ENCODE measurements around the gene FIGNL1.
"Not testable (repeated sequence)": the region's sequence is repeated elsewhere in the genome, so short reads cannot be mapped to it uniquely, and the experiment has no call there.

Gene FIGNL1

DNA sequence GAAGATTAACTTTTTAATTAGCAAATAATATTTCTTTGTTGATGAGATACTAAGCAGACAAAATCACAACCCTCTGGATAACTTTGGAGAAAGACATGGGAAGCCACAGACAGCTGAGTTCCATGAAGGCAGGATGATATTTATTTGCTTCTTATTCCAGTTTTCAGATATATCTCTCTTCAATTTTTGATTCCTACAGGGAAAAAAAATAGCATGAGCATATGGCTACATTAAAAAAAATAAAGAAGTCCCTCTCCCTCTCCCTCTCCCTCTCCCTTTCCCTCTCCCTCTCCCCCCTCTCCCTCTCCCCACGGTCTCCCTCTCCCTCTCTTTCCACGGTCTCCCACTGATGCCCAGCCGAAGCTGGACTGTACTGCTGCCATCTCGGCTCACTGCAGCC, 8.5 kb upstream of the FIGNL1 start:
- H3K27me3 ChIP-seq (ENCODE audit: control insufficient read depth in 1 of 2, insufficient read depth in 2 of 2, low read length in 2 of 2); H3K9ac ChIP-seq (ENCODE audit: low read depth in 1 of 2, low read length in 2 of 2); H3K4me3 ChIP-seq (ENCODE audit: low read depth in 1 of 2, low read length in 2 of 2); H3K27ac ChIP-seq (ENCODE audit: low read depth, low read length); H3K9me3 ChIP-seq (ENCODE audit: control insufficient read depth in 1 of 2, low read length in 2 of 2): not testable (repeated sequence)
- H3K36me3 ChIP-seq (ENCODE audit: control insufficient read depth in 1 of 2, insufficient read depth in 2 of 2, low read length in 2 of 2) = peaks cover 4 to 16% of the 10 kb centered on the region in 2 donors
- peaks cover 6 to 16% of the 10 kb centered on the region in 2 donors for H3K4me1 ChIP-seq (ENCODE audit: control insufficient read depth in 1 of 2, insufficient read depth in 2 of 2, low read length in 2 of 2)

DNA sequence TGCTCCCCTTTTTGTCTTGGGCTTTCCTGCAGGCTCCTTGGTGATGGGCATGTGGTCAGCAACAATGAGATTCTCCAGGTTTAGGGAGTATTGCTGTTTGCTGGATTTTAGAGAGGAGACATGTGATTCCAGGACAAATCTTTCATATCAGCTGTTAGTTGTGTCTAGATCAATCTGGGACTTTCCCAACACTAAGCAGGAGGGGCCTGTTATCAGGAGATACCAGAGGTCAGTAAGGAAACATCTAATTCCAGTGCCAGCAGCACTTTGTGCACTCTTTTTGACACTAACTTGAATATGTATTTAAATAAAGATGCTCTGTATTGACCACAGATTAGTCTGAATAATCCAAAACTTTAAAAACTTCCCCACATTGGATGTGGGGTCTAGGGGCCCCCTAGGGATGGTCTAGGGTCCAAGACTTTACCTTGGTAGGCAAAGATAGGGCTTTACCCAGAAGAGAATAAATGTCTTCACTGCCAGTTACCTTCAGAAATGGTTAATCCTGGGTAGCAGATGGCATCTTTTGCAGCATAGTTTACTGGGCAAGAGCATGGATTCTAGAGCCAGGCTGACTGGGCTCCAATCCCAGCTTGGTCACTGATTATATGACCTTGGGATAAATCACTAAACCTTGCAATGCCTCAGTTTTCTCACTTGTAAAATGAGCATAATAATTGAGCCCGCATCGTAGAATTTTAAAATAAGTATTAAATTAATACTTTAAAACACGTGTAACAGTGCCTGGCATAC, 6.4 kb upstream of the FIGNL1 start:
- no peaks in the 10 kb centered on the region for H3K9me3 ChIP-seq (ENCODE audit: control insufficient read depth in 1 of 2, low read length in 2 of 2)
- no peak overlapping the region for H3K4me3 ChIP-seq (ENCODE audit: low read depth in 1 of 2, low read length in 2 of 2)
- no peaks in the 10 kb centered on the region for H3K27me3 ChIP-seq (ENCODE audit: control insufficient read depth in 1 of 2, insufficient read depth in 2 of 2, low read length in 2 of 2)
- H3K9ac ChIP-seq (ENCODE audit: low read depth in 1 of 2, low read length in 2 of 2) = no peak overlapping the region
- peaks cover 6 to 16% of the 10 kb centered on the region in 2 donors for H3K4me1 ChIP-seq (ENCODE audit: control insufficient read depth in 1 of 2, insufficient read depth in 2 of 2, low read length in 2 of 2)
- H3K27ac ChIP-seq (ENCODE audit: low read depth, low read length) = no peak overlapping the region
- peaks cover 0 to 9% of the 10 kb centered on the region in 2 donors for H3K36me3 ChIP-seq (ENCODE audit: control insufficient read depth in 1 of 2, insufficient read depth in 2 of 2, low read length in 2 of 2)

DNA sequence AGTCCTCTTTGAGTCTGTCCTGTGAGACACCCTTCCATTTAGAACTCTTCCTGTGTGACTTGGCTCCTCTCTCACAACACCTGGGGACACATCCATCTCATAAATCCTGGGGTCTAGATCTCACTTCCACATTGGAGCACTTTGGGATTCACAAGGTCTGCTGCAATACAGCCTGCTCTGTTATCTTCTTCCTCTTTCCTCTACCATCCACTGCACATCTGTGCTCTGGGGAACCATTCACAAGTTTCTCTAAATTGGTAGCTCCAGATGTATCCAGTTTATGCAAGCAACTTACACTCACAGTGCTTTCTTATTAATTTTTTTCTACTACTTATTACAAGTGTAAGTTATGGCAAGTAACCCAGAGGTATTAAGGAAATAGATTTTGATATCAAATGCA, 5.5 kb upstream of the FIGNL1 start:
- H3K27ac ChIP-seq (ENCODE audit: low read depth, low read length) = no peak overlapping the region
- peaks cover 0 to 3% of the 10 kb centered on the region in 2 donors for H3K36me3 ChIP-seq (ENCODE audit: control insufficient read depth in 1 of 2, insufficient read depth in 2 of 2, low read length in 2 of 2)
- peaks cover 10 to 20% of the 10 kb centered on the region in 2 donors for H3K4me1 ChIP-seq (ENCODE audit: control insufficient read depth in 1 of 2, insufficient read depth in 2 of 2, low read length in 2 of 2)
- no peaks in the 10 kb centered on the region for H3K27me3 ChIP-seq (ENCODE audit: control insufficient read depth in 1 of 2, insufficient read depth in 2 of 2, low read length in 2 of 2)
- H3K9me3 ChIP-seq (ENCODE audit: control insufficient read depth in 1 of 2, low read length in 2 of 2) = no peaks in the 10 kb centered on the region
- H3K4me3 ChIP-seq (ENCODE audit: low read depth in 1 of 2, low read length in 2 of 2) = no peak overlapping the region
- H3K9ac ChIP-seq (ENCODE audit: low read depth in 1 of 2, low read length in 2 of 2) = no peak overlapping the region

DNA sequence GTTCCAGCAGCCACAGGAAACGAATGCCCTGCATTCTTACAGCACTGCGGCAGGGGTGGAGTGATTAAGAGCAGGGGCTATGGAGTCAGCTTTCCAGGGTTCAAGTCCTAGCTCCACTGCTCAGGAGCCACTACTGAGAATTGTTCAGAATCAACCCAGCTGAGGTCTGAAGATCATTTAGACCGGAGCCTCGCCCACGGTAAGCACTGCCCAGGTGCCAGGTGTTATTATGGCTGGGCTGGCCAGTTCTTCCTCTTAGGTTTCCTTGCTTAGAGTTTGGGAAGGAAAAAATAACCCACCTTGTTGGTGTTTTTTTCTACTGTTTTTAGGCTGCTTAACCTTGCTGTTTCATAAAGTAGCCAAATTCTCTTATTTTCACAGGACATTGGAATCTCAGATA, 4.8 kb upstream of the FIGNL1 start:
- peaks cover 0 to 3% of the 10 kb centered on the region in 2 donors for H3K36me3 ChIP-seq (ENCODE audit: control insufficient read depth in 1 of 2, insufficient read depth in 2 of 2, low read length in 2 of 2)

DNA sequence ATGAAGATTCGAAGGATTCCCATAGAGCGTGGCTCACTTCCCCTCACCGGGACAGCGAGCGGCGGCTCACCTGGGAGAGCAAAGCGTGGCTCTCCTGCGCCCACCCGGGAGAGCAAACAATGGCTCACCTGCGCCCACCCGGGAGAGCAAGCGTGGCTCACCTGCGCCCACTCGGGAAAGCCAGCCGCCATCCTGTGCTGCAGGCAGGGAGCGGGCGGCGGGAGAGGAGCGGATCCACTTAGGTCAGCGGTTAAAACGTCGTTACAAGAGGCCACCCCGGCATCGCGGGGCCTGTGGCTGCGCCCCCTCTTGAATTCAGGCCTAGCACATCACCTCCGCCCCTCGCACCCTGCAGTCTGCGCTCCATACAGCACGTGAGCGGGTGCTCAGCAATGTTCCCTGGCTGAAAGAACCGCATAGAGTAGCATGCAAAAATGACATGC, 461 bp upstream of the FIGNL1 start:
- peak overlapping the region; percentile 60 for H3K27ac ChIP-seq (ENCODE audit: low read depth, low read length)
- H3K4me1 ChIP-seq (ENCODE audit: control insufficient read depth in 1 of 2, insufficient read depth in 2 of 2, low read length in 2 of 2) = peaks cover 9 to 23% of the 10 kb centered on the region in 2 donors
- H3K9me3 ChIP-seq (ENCODE audit: control insufficient read depth in 1 of 2, low read length in 2 of 2) = no peaks in the 10 kb centered on the region
- H3K27me3 ChIP-seq (ENCODE audit: control insufficient read depth in 1 of 2, insufficient read depth in 2 of 2, low read length in 2 of 2) = no peaks in the 10 kb centered on the region
- H3K9ac ChIP-seq (ENCODE audit: low read depth in 1 of 2, low read length in 2 of 2) = peak overlapping the region; percentile 71 to 84
- peaks cover 11 to 15% of the 10 kb centered on the region in 2 donors for H3K36me3 ChIP-seq (ENCODE audit: control insufficient read depth in 1 of 2, insufficient read depth in 2 of 2, low read length in 2 of 2)
- peak overlapping the region; percentile 82 to 91 for H3K4me3 ChIP-seq (ENCODE audit: low read depth in 1 of 2, low read length in 2 of 2)

More for the DNA sequence above, 4.8 kb upstream of the FIGNL1 start:
- H3K4me3 ChIP-seq (ENCODE audit: low read depth in 1 of 2, low read length in 2 of 2) = no peak overlapping the region
- no peaks in the 10 kb centered on the region for H3K27me3 ChIP-seq (ENCODE audit: control insufficient read depth in 1 of 2, insufficient read depth in 2 of 2, low read length in 2 of 2)
- H3K27ac ChIP-seq (ENCODE audit: low read depth, low read length) = no peak overlapping the region
- no peak overlapping the region for H3K9ac ChIP-seq (ENCODE audit: low read depth in 1 of 2, low read length in 2 of 2)
- H3K4me1 ChIP-seq (ENCODE audit: control insufficient read depth in 1 of 2, insufficient read depth in 2 of 2, low read length in 2 of 2) = peaks cover 11 to 20% of the 10 kb centered on the region in 2 donors
- no peaks in the 10 kb centered on the region for H3K9me3 ChIP-seq (ENCODE audit: control insufficient read depth in 1 of 2, low read length in 2 of 2)

DNA sequence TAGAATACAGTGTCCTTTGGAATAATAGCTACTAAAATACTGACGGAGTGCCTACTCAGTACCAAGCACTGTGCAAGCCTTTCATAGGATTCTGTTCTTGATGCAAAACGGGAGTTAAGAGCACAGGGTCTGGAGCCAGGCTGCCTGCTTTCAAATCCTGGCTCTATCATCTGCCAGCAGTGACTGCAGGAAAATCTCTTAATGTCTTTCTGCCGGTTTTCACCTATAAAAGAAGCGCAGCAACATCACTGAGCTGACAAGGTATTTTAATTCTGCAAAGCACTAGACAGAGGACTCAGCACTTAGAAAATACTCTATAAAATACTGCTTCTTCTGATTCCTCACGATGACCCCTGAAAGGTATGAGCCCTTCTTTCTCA, 659 bp downstream of the FIGNL1 start:
- Histone ChIP-seq H3K27ac (ENCODE audit: low read depth, low read length) (no peak overlapping the region), H3K36me3 (ENCODE audit: control insufficient read depth in 1 of 2, insufficient read depth in 2 of 2, low read length in 2 of 2) (peaks cover 11 to 21% of the 10 kb centered on the region in 2 donors), H3K9ac (ENCODE audit: low read depth in 1 of 2, low read length in 2 of 2) (peak overlapping the region; percentile 71 to 84), H3K4me3 (ENCODE audit: low read depth in 1 of 2, low read length in 2 of 2) (peak overlapping the region; percentile 82 to 91), H3K9me3 (ENCODE audit: control insufficient read depth in 1 of 2, low read length in 2 of 2) (no peaks in the 10 kb centered on the region), H3K4me1 (ENCODE audit: control insufficient read depth in 1 of 2, insufficient read depth in 2 of 2, low read length in 2 of 2) (peaks cover 9 to 14% of the 10 kb centered on the region in 2 donors), H3K27me3 (ENCODE audit: control insufficient read depth in 1 of 2, insufficient read depth in 2 of 2, low read length in 2 of 2) (no peaks in the 10 kb centered on the region)

DNA sequence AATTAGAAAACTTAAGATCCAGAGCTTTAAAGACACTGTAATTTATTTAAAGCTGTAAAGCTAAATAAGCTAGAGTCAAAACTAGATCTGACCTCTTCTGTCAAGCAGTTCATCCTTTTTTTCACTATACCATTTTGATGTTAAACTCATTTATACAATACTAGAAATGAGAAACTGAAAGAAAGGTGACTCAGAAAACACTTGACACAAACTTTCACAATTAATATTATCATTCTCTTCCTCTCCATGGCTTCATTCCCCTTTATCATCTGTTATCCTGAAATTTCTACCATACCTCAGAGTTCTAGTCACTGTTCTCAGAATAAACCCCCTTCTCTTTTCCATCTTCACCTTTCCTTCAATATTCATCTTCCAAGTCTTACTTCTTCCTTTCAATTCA, 1.3 kb downstream of the FIGNL1 start:
- Histone ChIP-seq H3K9me3 (ENCODE audit: control insufficient read depth in 1 of 2, low read length in 2 of 2) (no peaks in the 10 kb centered on the region), H3K27ac (ENCODE audit: low read depth, low read length) (no peak overlapping the region), H3K4me3 (ENCODE audit: low read depth in 1 of 2, low read length in 2 of 2) (no peak overlapping the region), H3K36me3 (ENCODE audit: control insufficient read depth in 1 of 2, insufficient read depth in 2 of 2, low read length in 2 of 2) (peaks cover 11 to 26% of the 10 kb centered on the region in 2 donors), H3K9ac (ENCODE audit: low read depth in 1 of 2, low read length in 2 of 2) (no peak overlapping the region), H3K4me1 (ENCODE audit: control insufficient read depth in 1 of 2, insufficient read depth in 2 of 2, low read length in 2 of 2) (peaks cover 9 to 14% of the 10 kb centered on the region in 2 donors), H3K27me3 (ENCODE audit: control insufficient read depth in 1 of 2, insufficient read depth in 2 of 2, low read length in 2 of 2) (no peaks in the 10 kb centered on the region)

DNA sequence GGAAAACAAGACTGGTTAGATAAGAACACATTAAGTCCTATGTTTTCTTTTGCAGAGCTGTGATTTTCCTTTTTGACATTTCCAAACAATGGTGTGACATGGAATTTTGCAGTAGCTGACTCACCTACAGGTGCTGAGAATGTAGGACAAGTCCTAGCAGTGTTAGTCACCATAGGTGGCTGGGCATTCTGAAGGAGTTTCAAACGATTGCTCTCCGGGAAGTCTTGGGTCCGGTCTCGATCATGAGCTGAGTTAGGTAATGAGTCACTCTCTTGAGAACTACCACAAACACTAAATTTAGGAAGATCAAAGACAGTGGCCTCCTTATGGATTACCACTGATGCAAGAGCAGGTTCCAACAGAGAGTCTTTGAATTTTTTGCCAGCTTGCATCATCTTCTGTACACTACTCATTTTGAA, 3.6 kb downstream of the FIGNL1 start:
- H3K4me3 ChIP-seq (ENCODE audit: low read depth in 1 of 2, low read length in 2 of 2) = no peak overlapping the region
- H3K36me3 ChIP-seq (ENCODE audit: control insufficient read depth in 1 of 2, insufficient read depth in 2 of 2, low read length in 2 of 2) = peaks cover 11 to 27% of the 10 kb centered on the region in 2 donors
- H3K9ac ChIP-seq (ENCODE audit: low read depth in 1 of 2, low read length in 2 of 2) = no peak overlapping the region
- H3K27me3 ChIP-seq (ENCODE audit: control insufficient read depth in 1 of 2, insufficient read depth in 2 of 2, low read length in 2 of 2) = no peaks in the 10 kb centered on the region
- no peak overlapping the region for H3K27ac ChIP-seq (ENCODE audit: low read depth, low read length)
- no peaks in the 10 kb centered on the region for H3K9me3 ChIP-seq (ENCODE audit: control insufficient read depth in 1 of 2, low read length in 2 of 2)
- peaks cover 9 to 14% of the 10 kb centered on the region in 2 donors for H3K4me1 ChIP-seq (ENCODE audit: control insufficient read depth in 1 of 2, insufficient read depth in 2 of 2, low read length in 2 of 2)

DNA sequence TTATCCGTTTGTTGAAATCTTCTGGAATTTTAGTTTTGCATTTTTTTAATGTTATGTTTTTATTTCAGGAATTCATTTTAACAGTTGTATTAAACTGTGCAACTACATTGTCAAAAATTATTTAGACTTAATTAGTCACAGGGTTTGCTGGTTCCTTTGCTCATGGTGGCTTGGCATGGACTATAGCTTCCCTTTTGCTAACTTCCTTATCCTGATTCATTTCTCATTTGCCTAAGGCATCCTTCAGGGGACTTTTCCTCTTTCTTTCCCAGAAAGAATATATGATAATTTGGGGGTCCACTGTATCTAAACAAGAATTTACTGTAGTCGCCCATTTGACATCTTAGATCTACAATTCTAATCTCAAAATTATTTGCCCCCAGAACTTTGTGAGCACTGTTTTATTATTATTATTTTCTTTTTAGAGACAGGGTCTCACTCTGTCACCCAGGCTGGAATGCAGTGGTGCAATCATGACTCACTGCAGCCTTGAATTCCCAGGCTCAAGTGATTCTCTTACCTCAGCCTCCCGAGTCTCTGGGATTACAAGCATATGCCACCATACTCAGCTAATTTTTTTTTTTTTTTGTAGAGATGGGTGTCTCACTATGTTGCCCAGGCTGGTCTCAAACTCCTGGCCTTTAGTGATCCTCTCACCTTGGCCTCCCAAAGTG, 13.9 kb downstream of the FIGNL1 start:
- peaks cover 0 to 5% of the 10 kb centered on the region in 2 donors for H3K36me3 ChIP-seq (ENCODE audit: control insufficient read depth in 1 of 2, insufficient read depth in 2 of 2, low read length in 2 of 2)
- H3K9me3 ChIP-seq (ENCODE audit: control insufficient read depth in 1 of 2, low read length in 2 of 2) = no peaks in the 10 kb centered on the region
- no peak overlapping the region for H3K27ac ChIP-seq (ENCODE audit: low read depth, low read length)
- no peak overlapping the region for H3K4me3 ChIP-seq (ENCODE audit: low read depth in 1 of 2, low read length in 2 of 2)
- H3K9ac ChIP-seq (ENCODE audit: low read depth in 1 of 2, low read length in 2 of 2) = no peak overlapping the region
- no peaks in the 10 kb centered on the region for H3K27me3 ChIP-seq (ENCODE audit: control insufficient read depth in 1 of 2, insufficient read depth in 2 of 2, low read length in 2 of 2)
- no peaks in the 10 kb centered on the region for H3K4me1 ChIP-seq (ENCODE audit: control insufficient read depth in 1 of 2, insufficient read depth in 2 of 2, low read length in 2 of 2)

DNA sequence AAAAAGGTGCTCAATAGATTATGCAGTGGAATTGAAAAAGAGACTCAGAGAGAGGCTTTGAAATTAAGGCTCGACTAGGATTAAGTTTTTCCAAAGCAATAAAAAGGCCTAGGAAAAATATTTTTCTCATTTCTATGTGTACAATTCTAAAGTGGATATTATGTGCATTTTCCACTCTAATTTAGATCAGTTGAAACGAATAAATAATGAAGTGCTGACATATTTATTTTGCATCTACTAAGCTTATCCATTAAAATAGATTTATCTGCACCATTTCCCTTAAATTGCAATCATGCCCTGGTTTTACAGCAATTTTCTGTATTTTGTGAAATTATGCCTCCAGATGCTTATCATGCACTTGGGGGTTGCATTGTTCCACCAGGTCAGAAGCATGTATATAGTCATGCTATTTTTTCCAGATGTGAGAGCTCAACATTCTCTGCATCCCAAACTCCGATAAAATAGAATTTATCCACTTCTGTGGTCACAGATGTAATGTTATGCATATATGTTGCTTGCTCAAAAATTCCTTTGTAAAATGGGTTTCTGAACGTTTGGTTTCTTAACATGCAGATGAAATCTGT, 18.3 kb downstream of the FIGNL1 start:
- Histone ChIP-seq H3K36me3 (ENCODE audit: control insufficient read depth in 1 of 2, insufficient read depth in 2 of 2, low read length in 2 of 2) (no peaks in the 10 kb centered on the region), H3K9ac (ENCODE audit: low read depth in 1 of 2, low read length in 2 of 2) (no peak overlapping the region), H3K9me3 (ENCODE audit: control insufficient read depth in 1 of 2, low read length in 2 of 2) (no peaks in the 10 kb centered on the region), H3K4me1 (ENCODE audit: control insufficient read depth in 1 of 2, insufficient read depth in 2 of 2, low read length in 2 of 2) (peaks cover 6 to 8% of the 10 kb centered on the region in 2 donors), H3K27me3 (ENCODE audit: control insufficient read depth in 1 of 2, insufficient read depth in 2 of 2, low read length in 2 of 2) (no peaks in the 10 kb centered on the region), H3K4me3 (ENCODE audit: low read depth in 1 of 2, low read length in 2 of 2) (no peak overlapping the region), H3K27ac (ENCODE audit: low read depth, low read length) (no peak overlapping the region)

All from duodenal mucosa (tissue), 2 donors.